ENCODE measurements around the gene CLCN2. TPM values are rescaled to one million over a fixed set of nuclear protein-coding genes. Genes with fewer than 3 reads are reported as not detected.

CLCN2 gene
- total RNA-seq, 1 donor from 2014 or later = 16.9 TPM

- peaks cover 11% of the 10 kb centered on the region for H3K4me1 Mint-ChIP-seq
- H3K27ac Mint-ChIP-seq = no peak overlapping the region
- no peak for TF ChIP-seq CTCF (IDR thresholded peaks at IDR 0.05; ENCODE audit: unreplicated experiment)
- H3K4me3 Mint-ChIP-seq = no peak overlapping the region
- no peaks in the 10 kb centered on the region for H3K9me3 Mint-ChIP-seq
- no peak for DNase-seq (ENCODE audit: low spot score in 2 of 2, unreplicated experiment in 2 of 2)
- H3K36me3 Mint-ChIP-seq = peaks cover 4% of the 10 kb centered on the region
- peaks cover 21% of the 10 kb centered on the region for H3K27me3 Mint-ChIP-seq (ENCODE audit: low read depth)
Measured at GRCh38 chr3:184373422-184373821, 12.0 kb upstream of the CLCN2 start.

- TF ChIP-seq CTCF (IDR thresholded peaks at IDR 0.05; ENCODE audit: unreplicated experiment) = no peak
- Mint-ChIP-seq H3K36me3 (peaks cover 6% of the 10 kb centered on the region), H3K27me3 (ENCODE audit: low read depth) (peaks cover 20% of the 10 kb centered on the region), H3K27ac (no peak overlapping the region), H3K4me3 (no peak overlapping the region), H3K4me1 (peaks cover 10% of the 10 kb centered on the region), H3K9me3 (no peaks in the 10 kb centered on the region)
- DNase-seq (ENCODE audit: low spot score in 2 of 2, unreplicated experiment in 2 of 2) = no peak
Measured at GRCh38 chr3:184372911-184373310, 11.5 kb upstream of the CLCN2 start.

- Mint-ChIP-seq H3K36me3 (peaks cover 9% of the 10 kb centered on the region), H3K27ac (no peak overlapping the region), H3K4me3 (no peak overlapping the region), H3K27me3 (ENCODE audit: low read depth) (peaks cover 20% of the 10 kb centered on the region), H3K9me3 (no peaks in the 10 kb centered on the region), H3K4me1 (peaks cover 10% of the 10 kb centered on the region)
- no peak for TF ChIP-seq CTCF (IDR thresholded peaks at IDR 0.05; ENCODE audit: unreplicated experiment)
- DNase-seq (ENCODE audit: low spot score in 2 of 2, unreplicated experiment in 2 of 2) = no peak
Measured at GRCh38 chr3:184372296-184372821, 11.0 kb upstream of the CLCN2 start.

- peaks cover 13% of the 10 kb centered on the region for H3K4me1 Mint-ChIP-seq
- no peak overlapping the region for H3K27ac Mint-ChIP-seq
- H3K27me3 Mint-ChIP-seq (ENCODE audit: low read depth) = peaks cover 20% of the 10 kb centered on the region
- TF ChIP-seq CTCF (IDR thresholded peaks at IDR 0.05; ENCODE audit: unreplicated experiment) = peak; percentile 79
- no peaks in the 10 kb centered on the region for H3K9me3 Mint-ChIP-seq
- peaks cover 14% of the 10 kb centered on the region for H3K36me3 Mint-ChIP-seq
- DNase-seq (ENCODE audit: low spot score in 2 of 2, unreplicated experiment in 2 of 2) = peak in 1 of 2 experiments; percentile 73
- no peak overlapping the region for H3K4me3 Mint-ChIP-seq
Measured at GRCh38 chr3:184371570-184372018, 10.2 kb upstream of the CLCN2 start.

- no peaks in the 10 kb centered on the region for H3K9me3 Mint-ChIP-seq
- H3K4me3 Mint-ChIP-seq = no peak overlapping the region
- no peak overlapping the region for H3K27ac Mint-ChIP-seq
- peaks cover 26% of the 10 kb centered on the region for H3K4me1 Mint-ChIP-seq
- DNase-seq (ENCODE audit: low spot score in 2 of 2, unreplicated experiment in 2 of 2) = no peak
- peaks cover 22% of the 10 kb centered on the region for H3K36me3 Mint-ChIP-seq
- H3K27me3 Mint-ChIP-seq (ENCODE audit: low read depth) = peaks cover 4% of the 10 kb centered on the region
- TF ChIP-seq CTCF (IDR thresholded peaks at IDR 0.05; ENCODE audit: unreplicated experiment) = no peak
Measured at GRCh38 chr3:184368586-184369183, 7.3 kb upstream of the CLCN2 start.

Measured in mesothelial cell of epicardium (in vitro differentiated cells).